Immature natural killer cell (primary cell): Measurements from ENCODE around the gene KAZN. TPM values are rescaled to one million over a fixed set of nuclear protein-coding genes. Genes with fewer than 3 reads are reported as not detected.

Experiments used
- DNase-seq, 3 donors: peaks; one replicate each; pipeline ENCODE4 v3.0.0; 2022; ENCODE audit warnings: mixed read lengths in 1 of 3
- H3K27ac Mint-ChIP-seq, 6 donors: one replicate each; pipeline ENCODE4 v1.8.0; 2020; ENCODE audit warnings: mixed read lengths in 6 of 6, mild to moderate bottlenecking in 5 of 6, inconsistent platforms in 4 of 6, moderate library complexity in 3 of 6
- H3K27me3 Mint-ChIP-seq, 3 donors: one replicate each; pipeline ENCODE4 v1.8.0; 2020 to 2021; ENCODE audit warnings: low read depth in 3 of 3, mild to moderate bottlenecking in 3 of 3, mixed read lengths in 3 of 3, moderate library complexity in 3 of 3, inconsistent platforms in 1 of 3
- H3K36me3 Mint-ChIP-seq, 3 donors: one replicate each; pipeline ENCODE4 v1.8.0; 2020; ENCODE audit warnings: mixed read lengths in 3 of 3, inconsistent platforms in 2 of 3, mild to moderate bottlenecking in 2 of 3
- H3K4me1 Mint-ChIP-seq, 2 donors: one replicate each; pipeline ENCODE4 v1.8.0; 2020; ENCODE audit warnings: inconsistent platforms in 2 of 2, mild to moderate bottlenecking in 2 of 2, mixed read lengths in 2 of 2, moderate library complexity in 1 of 2
- H3K4me3 Mint-ChIP-seq, 5 donors: one replicate each; pipeline ENCODE4 v1.8.0; 2020; ENCODE audit warnings: mild to moderate bottlenecking in 5 of 5, mixed read lengths in 5 of 5, inconsistent platforms in 3 of 5, moderate library complexity in 3 of 5
- H3K9me3 Mint-ChIP-seq, 6 donors: one replicate each; pipeline ENCODE4 v1.8.0; 2020; ENCODE audit warnings: mild to moderate bottlenecking in 6 of 6, mixed read lengths in 6 of 6, inconsistent platforms in 4 of 6, moderate library complexity in 3 of 6
- polyA plus RNA-seq, 3 donors: library from polyadenylated mRNA; unstranded; fragments of 300-500 nt; fragmentation: Illumina TruSeq; gene quantifications; one replicate each; pipeline ENCODE4 v1.2.3, GENCODE V29; 2021

The KAZN gene
- polyA plus RNA-seq, 3 donors from 2014 or later: 0.24 TPM; not detected in 2

- H3K27me3 Mint-ChIP-seq: peaks cover 2 to 12% (median 2%) of the 10 kb centered on the region in 3 donors
- no peaks in the 10 kb centered on the region for H3K36me3 Mint-ChIP-seq
- H3K4me1 Mint-ChIP-seq: no peaks in the 10 kb centered on the region
- no peak for DNase-seq
- no peak overlapping the region for H3K27ac Mint-ChIP-seq
- no peak overlapping the region for H3K4me3 Mint-ChIP-seq
- H3K9me3 Mint-ChIP-seq: peaks cover 0 to 1% (median 0%) of the 10 kb centered on the region in 6 donors
Measured at GRCh38 chr1:14686701-14687100, 88.2 kb downstream of the KAZN start.

GRCh38 chr1:14687147-14687546, 88.7 kb downstream of the KAZN start:
- Mint-ChIP-seq H3K9me3 (peaks cover 0 to 1% (median 0%) of the 10 kb centered on the region in 6 donors), H3K4me3 (no peak overlapping the region), H3K27me3 (peaks cover 2 to 11% (median 3%) of the 10 kb centered on the region in 3 donors), H3K36me3 (no peaks in the 10 kb centered on the region), H3K4me1 (no peaks in the 10 kb centered on the region), H3K27ac (no peak overlapping the region)
- DNase-seq: no peak

- H3K36me3 Mint-ChIP-seq: no peaks in the 10 kb centered on the region
- no peak overlapping the region for H3K27ac Mint-ChIP-seq
- no peak overlapping the region for H3K4me3 Mint-ChIP-seq
- H3K9me3 Mint-ChIP-seq: peaks cover 0 to 1% (median 0%) of the 10 kb centered on the region in 6 donors
- no peaks in the 10 kb centered on the region for H3K4me1 Mint-ChIP-seq
- H3K27me3 Mint-ChIP-seq: peaks cover 5 to 10% (median 7%) of the 10 kb centered on the region in 3 donors
- DNase-seq: no peak
Measured at GRCh38 chr1:14689996-14690615, 91.6 kb downstream of the KAZN start.

- Mint-ChIP-seq H3K9me3 (no peaks in the 10 kb centered on the region), H3K4me1 (no peaks in the 10 kb centered on the region), H3K27me3 (peaks cover 8 to 15% (median 9%) of the 10 kb centered on the region in 3 donors), H3K4me3 (no peak overlapping the region), H3K36me3 (no peaks in the 10 kb centered on the region), H3K27ac (no peak overlapping the region)
- no peak for DNase-seq
Measured at GRCh38 chr1:14693949-14694348, 95.5 kb downstream of the KAZN start.

GRCh38 chr1:14694589-14694988, 96.1 kb downstream of the KAZN start:
- Mint-ChIP-seq H3K27me3 (peaks cover 6 to 15% (median 9%) of the 10 kb centered on the region in 3 donors), H3K4me3 (no peak overlapping the region), H3K36me3 (no peaks in the 10 kb centered on the region), H3K9me3 (no peaks in the 10 kb centered on the region), H3K4me1 (no peaks in the 10 kb centered on the region), H3K27ac (no peak overlapping the region)
- no peak for DNase-seq

DNA sequence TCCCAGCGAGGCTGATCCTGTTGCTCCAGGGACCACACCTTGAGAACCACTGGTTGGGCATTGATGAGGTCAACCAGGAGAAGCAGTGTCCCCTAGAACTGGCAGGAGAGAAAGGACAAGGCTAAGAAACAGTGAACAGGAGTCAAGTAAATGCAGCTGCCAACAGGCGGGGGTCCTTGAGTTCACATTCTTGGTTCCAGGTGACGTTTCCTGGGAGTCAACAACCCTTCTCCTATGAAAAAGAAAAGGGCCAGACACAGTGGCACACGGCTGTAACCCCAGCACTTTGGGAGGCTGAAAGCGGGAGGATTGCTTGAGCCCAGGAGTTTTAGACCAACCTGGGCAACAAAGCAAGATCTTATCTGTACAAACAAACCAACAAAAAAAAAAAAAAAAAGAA, 98.3 kb downstream of the KAZN start:
- Mint-ChIP-seq H3K9me3 (no peaks in the 10 kb centered on the region), H3K4me3 (no peak overlapping the region), H3K27me3 (peaks cover 9 to 14% (median 9%) of the 10 kb centered on the region in 3 donors), H3K4me1 (no peaks in the 10 kb centered on the region), H3K27ac (no peak overlapping the region), H3K36me3 (no peaks in the 10 kb centered on the region)
- no peak for DNase-seq

- H3K9me3 Mint-ChIP-seq: no peaks in the 10 kb centered on the region
Measured at GRCh38 chr1:14697353-14697752, 98.9 kb downstream of the KAZN start.

DNA sequence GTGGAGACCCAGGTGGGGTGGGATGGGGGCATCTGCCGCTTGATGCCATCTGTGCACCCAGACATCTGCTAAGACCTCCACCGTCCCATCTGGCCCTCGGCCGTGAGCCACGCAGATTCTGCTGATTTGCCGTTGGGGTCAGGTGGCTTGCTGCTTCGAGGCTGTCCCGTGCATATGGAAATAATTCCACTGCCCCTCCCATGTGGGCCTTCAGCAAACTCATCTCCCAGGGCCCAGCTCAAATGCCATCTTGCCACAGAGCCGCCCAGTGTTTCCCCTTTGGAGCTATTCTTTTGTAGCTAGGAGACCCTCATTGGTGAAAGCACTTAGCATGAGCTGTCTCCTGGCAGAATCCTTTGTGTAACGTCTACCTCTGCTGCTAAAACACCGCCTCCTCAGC, 99.8 kb downstream of the KAZN start:
- Mint-ChIP-seq H3K27ac (no peak overlapping the region), H3K4me3 (no peak overlapping the region), H3K36me3 (no peaks in the 10 kb centered on the region), H3K4me1 (no peaks in the 10 kb centered on the region), H3K9me3 (no peaks in the 10 kb centered on the region), H3K27me3 (peaks cover 7 to 11% (median 10%) of the 10 kb centered on the region in 3 donors)
- no peak for DNase-seq

More at GRCh38 chr1:14697353-14697752, 98.9 kb downstream of the KAZN start:
- no peak for DNase-seq
- Mint-ChIP-seq H3K27ac (no peak overlapping the region), H3K27me3 (peaks cover 7 to 14% (median 9%) of the 10 kb centered on the region in 3 donors), H3K4me3 (no peak overlapping the region), H3K4me1 (no peaks in the 10 kb centered on the region), H3K36me3 (no peaks in the 10 kb centered on the region)

GRCh38 chr1:14699620-14700019, 101.1 kb downstream of the KAZN start:
- no peak overlapping the region for H3K4me3 Mint-ChIP-seq
- peaks cover 7 to 10% (median 7%) of the 10 kb centered on the region in 3 donors for H3K27me3 Mint-ChIP-seq
- no peaks in the 10 kb centered on the region for H3K9me3 Mint-ChIP-seq
- H3K36me3 Mint-ChIP-seq: no peaks in the 10 kb centered on the region
- H3K4me1 Mint-ChIP-seq: no peaks in the 10 kb centered on the region
- no peak for DNase-seq
- H3K27ac Mint-ChIP-seq: no peak overlapping the region

GRCh38 chr1:14704846-14705245, 106.4 kb downstream of the KAZN start:
- H3K27me3 Mint-ChIP-seq: peaks cover 7 to 10% (median 8%) of the 10 kb centered on the region in 3 donors
- DNase-seq: no peak
- no peaks in the 10 kb centered on the region for H3K4me1 Mint-ChIP-seq
- H3K36me3 Mint-ChIP-seq: no peaks in the 10 kb centered on the region
- peaks cover 0 to 5% (median 0%) of the 10 kb centered on the region in 6 donors for H3K9me3 Mint-ChIP-seq
- no peak overlapping the region for H3K27ac Mint-ChIP-seq
- no peak overlapping the region for H3K4me3 Mint-ChIP-seq

- Mint-ChIP-seq H3K4me1 (no peaks in the 10 kb centered on the region), H3K36me3 (no peaks in the 10 kb centered on the region), H3K27ac (no peak overlapping the region), H3K27me3 (peaks cover 7 to 10% (median 8%) of the 10 kb centered on the region in 3 donors), H3K4me3 (no peak overlapping the region), H3K9me3 (peaks cover 0 to 5% (median 0%) of the 10 kb centered on the region in 6 donors)
- DNase-seq: no peak
Measured at GRCh38 chr1:14705824-14706223, 107.3 kb downstream of the KAZN start.

DNA sequence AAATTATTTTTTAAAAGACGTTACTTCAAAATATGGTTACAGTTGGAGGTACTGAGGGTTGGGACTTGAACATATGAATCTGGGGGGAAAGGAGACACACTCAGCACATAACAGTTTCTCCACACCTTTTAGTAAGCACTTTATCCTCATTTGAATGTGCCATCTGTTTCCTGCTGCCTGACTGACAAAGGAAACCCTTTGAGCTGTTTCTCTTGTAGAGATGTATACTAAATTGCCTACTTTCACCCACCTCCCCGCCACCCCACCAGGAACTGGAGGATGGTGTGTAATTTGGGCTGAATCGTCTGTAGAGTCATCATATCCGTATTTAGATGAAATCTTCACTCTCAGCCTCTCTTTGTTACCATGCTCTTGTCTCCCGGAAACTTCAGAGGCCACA, 108.1 kb downstream of the KAZN start:
- H3K27ac Mint-ChIP-seq: no peak overlapping the region
- H3K36me3 Mint-ChIP-seq: no peaks in the 10 kb centered on the region
- H3K4me3 Mint-ChIP-seq: no peak overlapping the region
- peaks cover 5 to 8% (median 8%) of the 10 kb centered on the region in 3 donors for H3K27me3 Mint-ChIP-seq
- peaks cover 0 to 5% (median 0%) of the 10 kb centered on the region in 6 donors for H3K9me3 Mint-ChIP-seq
- H3K4me1 Mint-ChIP-seq: no peaks in the 10 kb centered on the region
- no peak for DNase-seq

DNA sequence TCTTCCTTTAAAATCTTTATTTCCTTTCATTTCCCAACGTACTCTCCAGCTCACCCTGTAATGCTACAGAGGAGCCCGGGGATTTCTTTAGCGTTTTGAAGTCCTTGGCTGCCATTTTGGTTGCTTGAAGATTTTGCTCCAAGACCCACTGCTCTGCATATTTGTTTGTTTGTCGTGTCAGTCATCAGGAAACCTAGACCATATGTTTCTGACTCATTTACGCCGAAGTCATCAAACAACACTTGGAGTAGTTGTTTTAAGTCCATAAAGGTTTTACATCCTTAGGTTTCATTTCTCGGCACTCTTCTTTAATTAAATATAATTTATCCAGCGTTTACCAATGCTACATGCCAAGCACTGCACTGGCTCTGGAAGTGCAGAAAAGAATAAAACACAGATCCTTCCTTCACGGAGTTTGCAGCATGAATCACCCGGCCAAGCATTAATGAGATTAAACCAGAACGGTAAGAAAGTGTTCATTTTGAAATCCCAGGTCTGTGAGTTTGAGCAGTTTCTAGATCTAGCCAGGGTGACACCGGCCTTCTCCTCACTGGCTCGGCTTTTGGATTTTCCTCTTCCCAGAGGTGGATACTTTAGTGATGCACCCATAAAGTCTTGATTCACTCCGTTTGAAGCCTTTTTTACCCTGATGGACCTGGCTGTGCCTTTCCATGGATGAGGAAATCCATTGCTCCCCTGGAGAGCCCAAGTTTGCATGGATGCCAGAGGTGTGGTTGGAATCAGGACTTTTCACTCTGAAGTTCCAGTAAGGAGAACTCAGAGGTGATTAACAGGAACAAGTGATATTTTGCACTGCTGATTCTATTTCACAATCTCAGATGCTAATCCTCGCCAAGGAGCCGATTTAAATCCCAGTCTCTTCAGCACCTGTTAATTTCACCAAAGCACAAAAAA, 109.3 kb downstream of the KAZN start:
- no peak overlapping the region for H3K4me3 Mint-ChIP-seq
- H3K4me1 Mint-ChIP-seq: no peaks in the 10 kb centered on the region
- H3K27ac Mint-ChIP-seq: no peak overlapping the region
- no peaks in the 10 kb centered on the region for H3K36me3 Mint-ChIP-seq
- peaks cover 0 to 5% (median 0%) of the 10 kb centered on the region in 6 donors for H3K9me3 Mint-ChIP-seq
- no peak for DNase-seq
- H3K27me3 Mint-ChIP-seq: peaks cover 3 to 10% (median 8%) of the 10 kb centered on the region in 3 donors

GRCh38 chr1:14710331-14710730, 111.8 kb downstream of the KAZN start:
- H3K27ac Mint-ChIP-seq: no peak overlapping the region
- peaks cover 0 to 5% (median 0%) of the 10 kb centered on the region in 6 donors for H3K9me3 Mint-ChIP-seq
- H3K27me3 Mint-ChIP-seq: peaks cover 3 to 8% (median 5%) of the 10 kb centered on the region in 3 donors
- no peak for DNase-seq
- no peaks in the 10 kb centered on the region for H3K4me1 Mint-ChIP-seq
- H3K4me3 Mint-ChIP-seq: no peak overlapping the region
- H3K36me3 Mint-ChIP-seq: no peaks in the 10 kb centered on the region
